PC-3 (cell line): Measurements from ENCODE around the gene ZNF692. TPM values are rescaled to one million over a fixed set of nuclear protein-coding genes. Genes with fewer than 3 reads are reported as not detected.

Experiments used
- ATAC-seq: fragments of 200-7000 bp; cut with Tn5 transposase; 2 replicates; pipeline ENCODE4 v1.9.1; 2020; ENCODE audit warnings: mild to moderate bottlenecking, moderate library complexity
- BruUV-seq: library from RNA; stranded (reverse); fragments of 400-500 nt; replicated peaks from 2 replicates; lab custom pipeline; 2021; lab: Mats Ljungman, UMichigan
- CTCF ChIA-PET: fragments of 300-600 bp; sonication (Branson Sonifier 250); formaldehyde crosslinking; loops from one replicate; lab custom pipeline; 2022; ENCODE audit warnings: antibody characterized with exemption; lab: Charles Lee
- POLR2A ChIA-PET: fragments of 300-600 bp; sonication (Branson Sonifier 250); formaldehyde crosslinking; loops from one replicate; lab custom pipeline; 2022; ENCODE audit warnings: antibody characterized with exemption; ENCODE audit not compliant: unreplicated experiment; lab: Charles Lee
- DNase-seq: peaks from one replicate; pipeline ENCODE4 v3.0.0-alpha.2; 2015
- H2AFZ ChIP-seq: fragments of 300-600 bp; sonication (generic); 2 replicates; pipeline ENCODE4 v1.6.0; 2016; ENCODE audit warnings: antibody characterized with exemption, low read length
- H3F3A ChIP-seq: fragments of 300-600 bp; sonication (generic); one replicate; pipeline ENCODE4 v1.6.0; 2017; ENCODE audit warnings: antibody characterized with exemption, low read length, control low read depth, mild to moderate bottlenecking; ENCODE audit not compliant: unreplicated experiment
- H3K27ac ChIP-seq: fragments of 300-600 bp; sonication (generic); 2 replicates; pipeline ENCODE4 v1.5.1; 2016; ENCODE audit warnings: mild to moderate bottlenecking, low read length
- H3K27me3 ChIP-seq: fragments of 300-600 bp; sonication (generic); 2 replicates; pipeline ENCODE4 v1.6.1; 2016; ENCODE audit warnings: low read length, mixed read lengths
- H3K36me3 ChIP-seq: fragments of 300-600 bp; sonication (generic); 2 replicates; pipeline ENCODE4 v1.6.1; 2016; ENCODE audit warnings: low read depth, mixed run types, low read length, mixed read lengths
- H3K4me1 ChIP-seq: fragments of 300-600 bp; sonication (generic); 2 replicates; pipeline ENCODE4 v1.5.1; 2016; ENCODE audit warnings: low read length; ENCODE audit not compliant: insufficient read depth
- H3K4me2 ChIP-seq: fragments of 300-600 bp; sonication (generic); 2 replicates; pipeline ENCODE4 v1.6.0; 2016; ENCODE audit warnings: low read length
- H3K4me3 ChIP-seq: fragments of 300-600 bp; sonication (generic); 2 replicates; pipeline ENCODE4 v1.5.1; 2016; ENCODE audit warnings: mild to moderate bottlenecking, low read length, mixed read lengths
- H3K79me2 ChIP-seq: fragments of 300-600 bp; sonication (generic); 2 replicates; pipeline ENCODE4 v1.6.1; 2017; ENCODE audit warnings: low read length, mixed read lengths
- H3K9ac ChIP-seq: fragments of 300-600 bp; sonication (generic); 2 replicates; pipeline ENCODE4 v1.6.0; 2016; ENCODE audit warnings: mild to moderate bottlenecking, low read length
- H3K9me2 ChIP-seq: fragments of 300-600 bp; sonication (generic); replicated peaks from 2 replicates; pipeline ENCODE4 v1.6.1; 2016; ENCODE audit warnings: mixed run types, low read length, mixed read lengths
- H3K9me3 ChIP-seq: fragments of 300-600 bp; sonication (generic); 2 replicates; pipeline ENCODE4 v1.6.1; 2016; ENCODE audit warnings: low read length, mixed read lengths
- H4K20me1 ChIP-seq: fragments of 300-600 bp; sonication (generic); 2 replicates; pipeline ENCODE4 v1.6.1; 2016; ENCODE audit warnings: low read length, mixed read lengths
- EZH2 ChIP-seq: fragments of 300-600 bp; sonication (generic); IDR thresholded peaks from one replicate; pipeline ENCODE4 v1.6.1; 2017; ENCODE audit warnings: antibody characterized with exemption, mild to moderate bottlenecking, low read length; ENCODE audit not compliant: unreplicated experiment
- EZH2phosphoT487 ChIP-seq: fragments of 300-600 bp; sonication (generic); IDR thresholded peaks from 2 replicates; pipeline ENCODE4 v1.6.1; 2018; ENCODE audit warnings: mild to moderate bottlenecking, antibody characterized with exemption, low read length, borderline replicate concordance
- intact Hi-C: fragments of 100-400 bp; cut with micrococcal nuclease; formaldehyde crosslinking; loops from 2 replicates; pipeline ENCODE4 v1.9.0; 2023
- total RNA-seq: library from RNA; depleted of rRNA; stranded (reverse); fragments of >200 nt; gene quantifications from 2 replicates; pipeline ENCODE4 v1.2.3, GENCODE V29; 2014
- TF ChIP-seq, protein P1 (sequence below): fragments of 300-600 bp; sonication (generic); conservative IDR thresholded peaks from 2 replicates; pipeline ENCODE4 v1.5.1; 2017; ENCODE audit warnings: antibody characterized with exemption, low read depth, mild to moderate bottlenecking, low read length

Gene ZNF692
- total RNA-seq, 1 experiment from 2014 or later: 85.4 TPM

- ATAC-seq: no peak
- TF ChIP-seq, protein P1, sequence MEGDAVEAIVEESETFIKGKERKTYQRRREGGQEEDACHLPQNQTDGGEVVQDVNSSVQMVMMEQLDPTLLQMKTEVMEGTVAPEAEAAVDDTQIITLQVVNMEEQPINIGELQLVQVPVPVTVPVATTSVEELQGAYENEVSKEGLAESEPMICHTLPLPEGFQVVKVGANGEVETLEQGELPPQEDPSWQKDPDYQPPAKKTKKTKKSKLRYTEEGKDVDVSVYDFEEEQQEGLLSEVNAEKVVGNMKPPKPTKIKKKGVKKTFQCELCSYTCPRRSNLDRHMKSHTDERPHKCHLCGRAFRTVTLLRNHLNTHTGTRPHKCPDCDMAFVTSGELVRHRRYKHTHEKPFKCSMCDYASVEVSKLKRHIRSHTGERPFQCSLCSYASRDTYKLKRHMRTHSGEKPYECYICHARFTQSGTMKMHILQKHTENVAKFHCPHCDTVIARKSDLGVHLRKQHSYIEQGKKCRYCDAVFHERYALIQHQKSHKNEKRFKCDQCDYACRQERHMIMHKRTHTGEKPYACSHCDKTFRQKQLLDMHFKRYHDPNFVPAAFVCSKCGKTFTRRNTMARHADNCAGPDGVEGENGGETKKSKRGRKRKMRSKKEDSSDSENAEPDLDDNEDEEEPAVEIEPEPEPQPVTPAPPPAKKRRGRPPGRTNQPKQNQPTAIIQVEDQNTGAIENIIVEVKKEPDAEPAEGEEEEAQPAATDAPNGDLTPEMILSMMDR: no peak
- no peak for TF ChIP-seq EZH2
- no peak overlapping the region for H3K27ac ChIP-seq
- H3K9me2 ChIP-seq: no peaks in the 10 kb centered on the region
- peaks cover 23% of the 10 kb centered on the region for H3K4me1 ChIP-seq
- H3K27me3 ChIP-seq: no peaks in the 10 kb centered on the region
- ChIA-PET CTCF (no interaction called here), POLR2A (no interaction called here)
- H4K20me1 ChIP-seq: no peaks in the 10 kb centered on the region
- BruUV-seq: no TSS peak
- no peak for DNase-seq
- peaks cover 56% of the 10 kb centered on the region for H3K36me3 ChIP-seq
- H3K9ac ChIP-seq: no peak overlapping the region
- no peaks in the 10 kb centered on the region for H3F3A ChIP-seq
- H2AFZ ChIP-seq: no peak overlapping the region
- no peak overlapping the region for H3K4me2 ChIP-seq
- intact Hi-C loops: no loop called here
- no peak overlapping the region for H3K4me3 ChIP-seq
- no peaks in the 10 kb centered on the region for H3K9me3 ChIP-seq
- H3K79me2 ChIP-seq: peaks cover 31% of the 10 kb centered on the region
Observed at GRCh38 chr1:248853663-248854375, 5.1 kb downstream of the ZNF692 start.

- CTCF ChIA-PET: no interaction called here
- H3K36me3 ChIP-seq: peaks cover 67% of the 10 kb centered on the region
Observed at GRCh38 chr1:248852481-248853405, 6.1 kb downstream of the ZNF692 start.

More at GRCh38 chr1:248852481-248853405, 6.1 kb downstream of the ZNF692 start:
- Histone ChIP-seq H3K4me3 (no peak overlapping the region), H3K79me2 (peaks cover 22% of the 10 kb centered on the region), H3K27me3 (no peaks in the 10 kb centered on the region), H3K4me2 (no peak overlapping the region), H3K4me1 (peaks cover 13% of the 10 kb centered on the region), H3K9me3 (no peaks in the 10 kb centered on the region), H3F3A (no peaks in the 10 kb centered on the region), H2AFZ (no peak overlapping the region), H3K9ac (no peak overlapping the region), H4K20me1 (no peaks in the 10 kb centered on the region), H3K27ac (no peak overlapping the region), H3K9me2 (no peaks in the 10 kb centered on the region)
- no TSS peak for BruUV-seq
- DNase-seq (no peak), ATAC-seq (no peak)
- no peak for TF ChIP-seq EZH2phosphoT487
- no peak for TF ChIP-seq EZH2
- TF ChIP-seq, protein P1: no peak
- POLR2A ChIA-PET: no interaction called here
- intact Hi-C loops: no loop called here
